Gastroesophageal sphincter (tissue), 4 donors: ENCODE results near the gene TMEM106C. TPM values are rescaled to one million over a fixed set of nuclear protein-coding genes. Genes with fewer than 3 reads are reported as not detected.

ENCODE experiments used
- ATAC-seq: fragments of 150-250 bp; one replicate; pipeline ENCODE4 v1.9.1; 2016; ENCODE audit warnings: mild to moderate bottlenecking, moderate library complexity
- H3K27ac ChIP-seq, 4 donors: fragments of 200-600 bp; sonication (generic) in 3 of 4; 1 replicate in 3 of 4; 2 replicates in 1 of 4; pipeline ENCODE4 v1.5.1; 2016 to 2019
- H3K27me3 ChIP-seq: fragments of 200-600 bp; sonication (generic); one replicate; pipeline ENCODE4 v1.5.1; 2019
- H3K36me3 ChIP-seq, 2 donors: fragments of 200-600 bp; sonication (generic); one replicate each; pipeline ENCODE4 v1.5.1; 2019; ENCODE audit warnings: control low read depth in 1 of 2
- H3K4me1 ChIP-seq, 3 donors: fragments of 200-600 bp; sonication (generic); 1 replicate in 2 of 3; 2 replicates in 1 of 3; pipeline ENCODE4 v1.5.1; 2016 to 2019; ENCODE audit warnings: control low read depth in 2 of 3
- H3K4me3 ChIP-seq, 2 donors: fragments of 200-600 bp; sonication (generic); one replicate each; pipeline ENCODE4 v1.5.1; 2019; ENCODE audit warnings: mild to moderate bottlenecking in 1 of 2, moderate library complexity in 1 of 2
- H3K9me3 ChIP-seq, 3 donors: fragments of 200-600 bp; sonication (generic); one replicate each; pipeline ENCODE4 v1.5.1; 2017 to 2019; ENCODE audit warnings: control low read depth in 2 of 3
- CTCF ChIP-seq, 4 experiments: fragments of 200-600 bp in 2 of 4; fragments of 450-650 bp in 2 of 4; sonication (generic) in 1 of 4; IDR thresholded peaks; one replicate each; pipeline ENCODE4 v1.5.1; 2017 to 2019; ENCODE audit warnings: antibody characterized with exemption in 4 of 4, mild to moderate bottlenecking in 2 of 4, moderate library complexity in 2 of 4
- EP300 ChIP-seq: sonication (generic); formaldehyde crosslinking; IDR thresholded peaks from one replicate; pipeline ENCODE4 v1.6.1; 2017; ENCODE audit warnings: antibody characterized with exemption, mild to moderate bottlenecking
- POLR2A ChIP-seq, 2 donors: fragments of 450-650 bp; IDR thresholded peaks; one replicate each; pipeline ENCODE4 v1.6.1; 2017; ENCODE audit warnings: antibody characterized with exemption in 2 of 2, mild to moderate bottlenecking in 2 of 2, moderate library complexity in 1 of 2
- POLR2AphosphoS5 ChIP-seq: sonication (generic); formaldehyde crosslinking; IDR thresholded peaks from one replicate; pipeline ENCODE4 v1.6.1; 2017; ENCODE audit warnings: antibody characterized with exemption
- WGBS, 2 donors: methylation state at CpG; one replicate each; pipeline ENCODE4 v1.1.5; 2018; ENCODE audit warnings: low coverage in 1 of 2; 5-methylcytosine and 5-hydroxymethylcytosine counted together
- total RNA-seq, 4 donors: library from RNA; depleted of rRNA; stranded (reverse); fragments of >200 nt; gene quantifications; one replicate each; pipeline ENCODE4 v1.1.0, GENCODE V29; 2016

Gene TMEM106C
- total RNA-seq, 4 donors from 2014 or later, result 67.3 to 156 (median 95.1) TPM

- 40% methylated on average over 1 of the region's 5 CpGs; no CpG with 5 or more reads in 1 of the 2 donors for WGBS, 2 donors
- no peaks in the 10 kb centered on the region for H3K9me3 ChIP-seq
- no peak for ATAC-seq
- H3K4me3 ChIP-seq, result no peak overlapping the region
- H3K27me3 ChIP-seq, result peaks cover 6% of the 10 kb centered on the region
- H3K27ac ChIP-seq, result no peak overlapping the region
- no peaks in the 10 kb centered on the region for H3K4me1 ChIP-seq
- TF ChIP-seq EP300, result no peak
- no peak for TF ChIP-seq POLR2AphosphoS5
- no peak for TF ChIP-seq CTCF (IDR thresholded peaks at IDR 0.05)
- no peak for TF ChIP-seq POLR2A (IDR thresholded peaks at IDR 0.05)
- H3K36me3 ChIP-seq, result no peaks in the 10 kb centered on the region
Measured at GRCh38 chr12:47986832-47987231, 23.4 kb downstream of the TMEM106C start.

- no peaks in the 10 kb centered on the region for H3K4me1 ChIP-seq
- TF ChIP-seq POLR2AphosphoS5 (no peak), POLR2A (IDR thresholded peaks at IDR 0.05) (no peak), EP300 (no peak), CTCF (IDR thresholded peaks at IDR 0.05) (no peak)
- H3K9me3 ChIP-seq, result no peaks in the 10 kb centered on the region
- no peak for ATAC-seq
- peaks cover 6% of the 10 kb centered on the region for H3K27me3 ChIP-seq
- H3K4me3 ChIP-seq, result no peak overlapping the region
- no peaks in the 10 kb centered on the region for H3K36me3 ChIP-seq
- 78% methylated on average over 12 of the region's 14 CpGs; no CpG with 5 or more reads in 1 of the 2 donors for WGBS, 2 donors
- H3K27ac ChIP-seq, result no peak overlapping the region
Measured at GRCh38 chr12:47987411-47988072, 24.1 kb downstream of the TMEM106C start.

DNA sequence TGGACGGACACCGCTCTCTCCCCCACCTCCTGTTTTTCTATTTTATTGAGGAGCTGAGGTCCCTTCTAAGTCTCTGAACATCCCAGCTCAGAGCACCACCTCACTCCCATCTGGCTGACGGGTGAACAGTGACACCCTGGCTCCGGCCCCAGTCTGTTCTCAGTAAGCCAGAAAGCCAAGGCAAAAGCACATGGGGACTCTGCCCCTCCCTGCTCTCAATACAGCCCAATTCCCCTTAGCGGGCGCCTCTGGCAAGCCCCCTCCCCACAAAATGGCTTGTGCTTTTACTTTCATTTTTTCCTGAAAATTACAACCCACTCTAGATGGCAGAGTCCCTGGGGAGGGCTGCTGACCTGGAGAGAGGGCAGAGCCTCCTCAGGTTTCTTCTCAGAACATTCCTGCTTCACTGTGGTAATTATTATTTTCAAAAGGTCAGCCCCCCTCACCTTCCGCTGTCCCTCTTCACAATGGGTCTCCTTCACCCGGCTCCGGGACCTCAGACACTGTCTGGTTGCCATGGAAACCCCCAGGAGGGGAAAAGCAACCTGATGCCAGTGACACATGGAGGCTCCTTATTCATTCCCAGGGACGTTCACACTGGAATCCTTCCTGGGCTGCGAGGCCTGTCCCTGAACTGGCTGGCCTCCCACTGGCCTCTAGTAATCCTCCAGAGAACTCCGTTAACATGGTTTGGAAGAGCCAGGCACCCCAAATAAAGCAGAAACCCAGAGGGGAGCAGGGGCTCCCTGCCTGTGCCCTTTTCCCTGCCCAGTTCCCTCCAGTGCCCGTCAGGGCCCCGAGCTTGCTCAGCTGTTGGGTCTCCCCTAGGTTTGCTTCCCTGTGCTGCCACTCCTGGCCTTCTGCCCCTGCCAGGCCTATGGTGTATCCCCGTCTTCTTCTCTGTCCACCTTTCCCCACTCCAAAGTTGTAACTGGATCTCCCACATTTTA, 25.0 kb downstream of the TMEM106C start:
- no peaks in the 10 kb centered on the region for H3K9me3 ChIP-seq
- peaks cover 2% of the 10 kb centered on the region for H3K27me3 ChIP-seq
- H3K4me3 ChIP-seq, result no peak overlapping the region
- no peaks in the 10 kb centered on the region for H3K36me3 ChIP-seq
- TF ChIP-seq EP300, result no peak
- no peak for TF ChIP-seq POLR2A (IDR thresholded peaks at IDR 0.05)
- no peak for TF ChIP-seq CTCF (IDR thresholded peaks at IDR 0.05)
- no peak for TF ChIP-seq POLR2AphosphoS5
- no peak overlapping the region for H3K27ac ChIP-seq
- ATAC-seq, result no peak
- 61 to 68% methylated on average over 7 to 12 of the region's 15 CpGs for WGBS, 2 donors
- H3K4me1 ChIP-seq, result no peaks in the 10 kb centered on the region

- 88 to 93% methylated on average over 2 to 4 of the region's 8 CpGs for WGBS, 2 donors
- H3K4me1 ChIP-seq, result no peaks in the 10 kb centered on the region
- no peaks in the 10 kb centered on the region for H3K36me3 ChIP-seq
- H3K4me3 ChIP-seq, result no peak overlapping the region
- H3K27ac ChIP-seq, result no peak overlapping the region
- H3K27me3 ChIP-seq, result peaks cover 2% of the 10 kb centered on the region
- H3K9me3 ChIP-seq, result no peaks in the 10 kb centered on the region
- no peak for ATAC-seq
- no peak for TF ChIP-seq CTCF (IDR thresholded peaks at IDR 0.05)
- no peak for TF ChIP-seq POLR2AphosphoS5
- TF ChIP-seq POLR2A (IDR thresholded peaks at IDR 0.05), result no peak
- no peak for TF ChIP-seq EP300
Measured at GRCh38 chr12:47989023-47989417, 25.6 kb downstream of the TMEM106C start.
